GM12801 (cell line): Measurements from ENCODE around the gene GRIK4.

Experiments
- CTCF ChIP-seq: IDR thresholded peaks from one replicate; pipeline ENCODE4 v1.5.1; 2011; ENCODE audit warnings: control low read depth; ENCODE audit not compliant: insufficient read length; ENCODE audit errors: extremely low read depth

Gene GRIK4

GRCh38 chr11:120952461-120953434 lies 441.2 kb downstream of the GRIK4 start:
- no peak for TF ChIP-seq CTCF

- no peak for TF ChIP-seq CTCF
Observed at GRCh38 chr11:120954381-120954780, 442.8 kb downstream of the GRIK4 start.

- TF ChIP-seq CTCF, result no peak
Observed at GRCh38 chr11:120956710-120957495, 445.4 kb downstream of the GRIK4 start.

GRCh38 chr11:120958185-120958584 lies 446.6 kb downstream of the GRIK4 start:
- TF ChIP-seq CTCF, result no peak

GRCh38 chr11:120959189-120959588 lies 447.6 kb downstream of the GRIK4 start:
- no peak for TF ChIP-seq CTCF

- no peak for TF ChIP-seq CTCF
Observed at GRCh38 chr11:120964857-120965256, 453.3 kb downstream of the GRIK4 start.

GRCh38 chr11:120966840-120967239 lies 455.3 kb downstream of the GRIK4 start:
- no peak for TF ChIP-seq CTCF
